ENCODE data around the gene PELI1.

PELI1 gene, protein sequence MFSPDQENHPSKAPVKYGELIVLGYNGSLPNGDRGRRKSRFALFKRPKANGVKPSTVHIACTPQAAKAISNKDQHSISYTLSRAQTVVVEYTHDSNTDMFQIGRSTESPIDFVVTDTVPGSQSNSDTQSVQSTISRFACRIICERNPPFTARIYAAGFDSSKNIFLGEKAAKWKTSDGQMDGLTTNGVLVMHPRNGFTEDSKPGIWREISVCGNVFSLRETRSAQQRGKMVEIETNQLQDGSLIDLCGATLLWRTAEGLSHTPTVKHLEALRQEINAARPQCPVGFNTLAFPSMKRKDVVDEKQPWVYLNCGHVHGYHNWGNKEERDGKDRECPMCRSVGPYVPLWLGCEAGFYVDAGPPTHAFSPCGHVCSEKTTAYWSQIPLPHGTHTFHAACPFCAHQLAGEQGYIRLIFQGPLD

DNA sequence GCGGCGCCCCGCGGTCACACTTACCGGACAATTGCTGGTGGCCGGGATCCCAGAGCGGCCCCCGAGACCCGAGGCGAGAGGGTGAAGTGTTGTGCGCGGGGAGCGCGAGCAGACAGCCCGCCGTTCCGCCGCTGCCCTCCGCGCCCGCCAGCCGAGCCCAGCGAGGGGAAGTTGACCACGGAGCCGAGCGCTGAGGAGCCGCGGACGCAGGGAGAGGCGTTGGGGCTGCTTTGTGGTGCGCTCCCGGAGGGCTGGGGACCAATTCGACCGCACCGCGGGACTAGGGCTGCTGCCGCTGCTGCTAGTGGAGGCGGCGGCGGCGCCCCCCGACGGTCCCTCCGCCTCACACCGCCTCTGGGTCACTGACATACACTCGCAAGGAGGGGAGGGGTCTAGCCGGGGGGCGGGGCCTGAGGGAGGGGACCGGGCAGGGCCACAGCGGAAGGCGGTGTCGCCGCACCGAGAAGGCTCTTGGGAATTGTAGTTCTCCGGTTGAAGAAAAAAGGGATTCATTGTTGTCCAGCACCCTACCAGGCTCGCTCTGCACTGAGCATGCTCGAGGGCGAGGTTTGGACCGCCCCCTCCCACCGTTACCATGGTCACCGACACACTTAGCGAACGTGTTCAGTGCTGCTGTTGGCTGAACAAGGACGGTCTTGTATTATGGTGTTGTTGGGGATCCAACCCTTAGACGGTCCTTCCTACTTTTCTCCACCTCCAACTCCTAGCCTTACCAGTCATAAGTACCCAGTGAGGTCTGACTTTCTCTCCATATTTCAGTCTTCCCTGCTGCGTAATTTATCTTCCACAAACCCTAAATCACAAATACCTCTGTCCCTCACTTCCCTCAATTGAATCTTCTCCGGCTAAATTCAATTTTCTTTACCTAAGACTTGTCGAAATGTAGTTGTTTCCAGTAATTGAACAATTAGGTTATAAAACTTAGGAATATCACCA lies at the start of gene PELI1:
TSS of gene PELI1 (minus strand) at position 364 of the 957 bp plus-strand sequence. CDS start 36,110 bp downstream, outside the sequence.
- peak; percentile 93 for DNase-seq (ENCODE audit: low read depth)

DNA sequence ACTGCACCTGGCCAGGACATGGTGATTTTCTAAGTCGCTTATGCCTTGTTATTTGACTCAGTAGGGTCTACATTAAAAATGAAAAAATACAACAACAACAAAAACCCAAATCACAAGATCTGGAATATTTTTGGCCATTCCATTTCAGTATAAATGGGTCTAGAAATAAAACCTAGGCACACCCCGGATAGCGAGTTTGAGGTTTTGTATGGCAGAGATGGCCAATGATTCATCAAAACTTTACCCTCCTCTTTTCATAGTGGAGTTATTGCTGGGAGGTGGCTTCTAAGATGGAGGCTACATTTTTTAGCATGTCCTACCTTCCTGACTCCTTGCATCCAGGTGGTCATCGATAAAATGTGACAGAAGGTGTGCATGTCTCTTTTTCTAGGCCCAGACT lies 49.3 kb upstream of the PELI1 start:
- DNase-seq (ENCODE audit: low read depth), result no peak

DNA sequence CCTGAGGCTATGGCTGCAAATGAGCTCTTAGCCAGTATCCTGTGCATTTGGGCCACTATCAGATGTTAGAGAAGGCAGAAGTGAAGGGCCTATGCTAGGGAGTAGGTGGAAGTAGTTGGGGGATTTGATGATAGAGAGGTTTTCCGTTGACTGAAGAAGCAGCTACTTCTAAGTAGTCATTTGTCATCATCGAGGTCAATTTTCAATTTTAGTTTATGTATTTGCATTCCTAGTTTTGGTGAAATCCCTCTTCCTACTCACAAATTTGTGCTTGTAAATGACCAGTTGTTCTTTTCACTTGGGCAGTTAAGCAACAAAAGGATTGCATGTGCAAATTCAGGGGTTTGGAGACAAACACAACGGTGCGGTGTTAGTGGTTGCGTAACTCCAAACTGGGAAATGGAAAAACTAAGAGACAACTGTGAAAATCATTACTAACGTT lies 48.5 kb upstream of the PELI1 start:
- no peak for DNase-seq (ENCODE audit: low read depth)

DNA sequence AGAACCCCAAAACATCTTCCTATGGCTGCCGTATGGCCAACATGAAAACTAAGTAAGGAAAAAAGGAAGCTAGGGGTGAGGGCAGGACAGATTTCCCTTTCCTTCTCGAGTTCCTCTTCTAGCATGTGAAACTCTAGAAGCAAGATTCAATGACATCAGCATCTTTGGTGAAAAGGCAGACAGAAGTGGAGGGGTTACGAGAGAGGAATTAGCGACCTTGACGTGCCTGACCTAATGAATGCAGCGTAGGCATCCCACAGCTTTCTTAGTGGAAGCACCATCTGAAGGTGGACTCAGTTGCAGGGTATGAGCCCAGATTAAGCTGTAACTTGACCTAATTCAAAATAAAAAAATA lies 47.9 kb upstream of the PELI1 start:
- DNase-seq (ENCODE audit: low read depth), result no peak

DNA sequence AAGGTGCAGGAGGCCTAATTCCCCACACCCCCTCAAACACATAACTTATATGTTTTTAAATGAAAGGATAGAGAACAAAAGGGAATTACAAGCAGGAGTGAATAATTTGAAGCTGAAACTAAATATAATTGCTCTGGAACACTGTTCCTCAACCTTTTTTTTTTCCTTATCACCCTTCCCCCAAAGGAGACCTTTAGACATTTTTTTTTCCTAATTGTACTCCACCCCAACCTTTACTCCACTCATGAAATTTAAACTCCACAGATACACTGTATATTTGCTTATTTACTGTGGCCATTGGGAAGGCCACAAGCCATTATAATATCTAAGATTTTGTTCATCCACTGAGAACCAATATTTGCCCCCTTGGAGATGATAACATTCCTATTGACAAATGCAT lies 45.4 kb upstream of the PELI1 start:
- no peak for DNase-seq (ENCODE audit: low read depth)

DNA sequence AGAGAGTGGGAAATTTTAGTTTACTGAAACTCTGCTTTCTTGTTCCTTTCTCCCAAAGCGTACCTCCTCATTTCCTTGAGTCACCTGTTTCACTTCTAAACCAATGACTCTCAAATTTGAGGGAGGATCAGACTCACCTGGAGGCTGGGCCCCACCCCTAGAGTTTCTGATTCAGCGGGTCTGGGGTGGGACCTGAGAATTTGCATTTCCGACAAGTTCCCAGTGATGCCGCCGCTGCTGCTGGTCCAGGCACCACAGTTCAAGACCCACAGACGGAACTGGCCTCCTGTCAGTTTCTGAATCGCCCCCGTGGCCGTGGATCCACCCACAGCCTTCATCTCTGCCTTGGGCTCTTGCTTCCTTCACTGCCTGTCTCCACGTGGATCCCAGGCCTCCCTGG lies 44.9 kb upstream of the PELI1 start:
- no peak for DNase-seq (ENCODE audit: low read depth)

DNA sequence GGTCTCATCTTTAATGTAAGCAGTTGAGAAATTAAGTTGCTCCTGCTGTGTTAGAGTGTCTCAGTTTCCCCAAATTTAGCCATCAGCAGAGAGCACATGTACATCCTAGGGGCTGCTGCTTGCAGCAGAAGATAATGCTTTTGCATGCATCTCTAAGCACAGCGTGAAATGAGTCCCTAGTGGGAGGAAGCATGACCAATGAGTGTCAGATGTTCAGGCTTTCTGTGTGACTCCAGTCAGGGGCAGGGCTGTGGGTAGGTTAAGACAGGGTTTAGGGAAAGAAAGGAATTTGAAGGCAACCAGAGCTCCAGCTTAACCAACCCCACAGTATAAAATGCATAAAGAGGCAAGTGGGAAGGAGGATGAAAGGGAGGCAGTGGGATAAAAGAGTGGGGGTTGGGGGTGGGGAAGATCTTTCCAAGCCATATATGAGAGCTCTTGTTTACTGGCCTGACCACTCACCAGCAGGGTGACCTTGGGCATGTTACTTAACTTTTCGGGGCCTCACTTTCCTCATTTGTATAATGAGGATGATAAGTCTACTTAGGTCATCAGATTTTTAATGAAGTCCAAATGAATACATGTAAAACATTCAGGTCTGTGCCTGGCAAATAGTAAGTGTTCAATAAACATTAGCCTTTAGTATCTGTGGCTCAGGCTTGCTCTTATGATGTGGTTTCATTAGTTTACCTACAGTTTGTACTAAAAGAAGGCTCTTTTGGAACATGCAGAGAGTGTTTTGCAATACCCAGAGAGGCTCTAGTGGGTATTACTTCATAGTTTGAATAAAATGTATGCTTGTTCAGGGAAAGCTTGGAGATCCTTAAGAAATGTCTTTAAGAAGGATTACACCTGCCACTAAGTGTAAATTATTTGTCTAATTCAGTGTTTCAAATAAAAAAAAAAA lies 42.7 kb upstream of the PELI1 start:
- DNase-seq (ENCODE audit: low read depth), result no peak

DNA sequence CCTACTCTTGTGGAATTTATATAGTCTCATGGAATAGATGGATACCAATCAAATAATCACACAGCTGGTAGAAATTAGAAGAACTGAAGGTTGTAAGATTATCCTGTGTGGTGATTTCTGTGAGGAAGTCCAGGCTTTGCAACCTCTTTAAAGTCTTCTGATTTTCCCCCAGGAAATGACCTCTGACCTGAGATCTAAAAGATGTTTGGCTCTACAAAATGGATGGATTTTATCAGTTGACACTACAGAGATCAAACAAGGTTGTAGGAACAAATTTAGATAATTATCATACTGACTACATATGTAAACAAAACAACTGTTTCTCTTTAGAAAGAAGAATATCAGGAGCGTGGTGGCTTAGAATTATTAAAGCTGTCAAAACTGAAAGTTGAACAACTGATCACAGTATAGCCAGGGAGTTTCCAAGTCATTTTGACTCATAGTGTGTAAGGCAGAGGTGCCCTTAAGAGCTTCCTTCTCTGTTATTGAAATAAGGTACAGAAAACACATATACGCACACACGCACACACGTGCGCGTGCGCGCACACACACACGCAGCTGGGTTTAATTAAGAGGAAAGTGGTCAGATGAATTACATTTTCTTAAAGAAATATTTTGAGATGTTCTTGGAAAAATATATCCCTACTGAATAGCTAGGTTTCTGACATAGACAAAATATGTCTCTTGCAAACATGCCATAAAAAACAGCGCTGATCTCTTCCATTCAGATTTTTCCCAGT lies 35.5 kb upstream of the PELI1 start:
- no peak for DNase-seq (ENCODE audit: low read depth)

DNA sequence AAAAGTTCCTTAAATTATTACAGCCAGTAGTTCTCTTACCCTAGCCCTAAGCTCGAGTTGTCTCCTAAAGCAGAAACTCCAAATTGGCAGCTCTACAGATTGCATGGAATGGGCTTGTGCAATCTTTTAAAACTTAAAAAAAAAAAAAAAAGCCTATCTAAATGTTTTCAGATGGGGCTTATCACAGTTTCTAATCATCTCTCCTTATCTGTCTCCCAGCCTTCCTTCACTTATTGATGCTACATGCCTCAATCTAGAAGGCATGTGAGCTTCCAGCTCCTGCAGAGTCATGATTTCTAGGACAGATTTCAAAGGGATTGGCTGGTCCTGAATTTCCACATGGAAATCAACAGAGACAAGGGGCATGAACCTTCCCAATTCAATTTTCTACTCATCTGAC lies 33.1 kb upstream of the PELI1 start:
- DNase-seq (ENCODE audit: low read depth), result no peak

DNA sequence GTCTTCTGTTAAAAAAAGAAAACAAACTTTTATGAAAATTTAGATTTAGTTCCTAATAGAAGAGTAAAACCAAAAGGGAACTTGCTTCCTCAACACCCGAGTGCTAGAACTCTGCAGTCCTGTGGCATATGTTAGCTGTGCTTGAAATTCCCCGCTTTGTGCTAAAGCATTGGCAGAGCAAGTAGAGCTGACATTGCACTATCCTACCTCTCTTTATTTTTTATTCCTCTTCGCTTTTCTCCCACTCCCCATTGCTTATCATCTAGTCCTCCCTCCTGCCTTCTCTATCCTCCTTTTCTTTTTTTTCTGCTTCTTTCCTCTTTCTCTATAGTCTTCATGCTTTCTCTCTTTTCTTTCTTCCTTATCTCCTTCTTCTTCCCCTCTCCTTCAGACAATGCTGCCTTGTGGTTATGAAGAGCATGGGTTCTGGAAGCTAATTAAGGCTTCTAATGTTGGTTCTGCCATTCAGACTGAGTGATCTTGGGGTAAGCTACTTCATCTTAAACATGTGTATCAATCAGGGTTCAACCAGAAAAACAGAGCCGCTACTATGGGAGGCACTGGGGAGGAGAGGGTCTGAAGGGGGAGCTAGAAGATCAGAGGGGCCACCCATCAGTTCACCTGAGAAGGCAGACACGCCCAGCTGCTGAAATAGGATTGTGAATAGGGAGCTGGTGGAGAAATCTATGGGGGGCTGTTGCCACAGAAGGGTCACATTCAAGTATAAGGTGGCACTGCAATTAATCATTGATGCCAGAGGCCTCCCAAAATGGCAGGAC lies 31.4 kb upstream of the PELI1 start:
- no peak for DNase-seq (ENCODE audit: low read depth)

DNA sequence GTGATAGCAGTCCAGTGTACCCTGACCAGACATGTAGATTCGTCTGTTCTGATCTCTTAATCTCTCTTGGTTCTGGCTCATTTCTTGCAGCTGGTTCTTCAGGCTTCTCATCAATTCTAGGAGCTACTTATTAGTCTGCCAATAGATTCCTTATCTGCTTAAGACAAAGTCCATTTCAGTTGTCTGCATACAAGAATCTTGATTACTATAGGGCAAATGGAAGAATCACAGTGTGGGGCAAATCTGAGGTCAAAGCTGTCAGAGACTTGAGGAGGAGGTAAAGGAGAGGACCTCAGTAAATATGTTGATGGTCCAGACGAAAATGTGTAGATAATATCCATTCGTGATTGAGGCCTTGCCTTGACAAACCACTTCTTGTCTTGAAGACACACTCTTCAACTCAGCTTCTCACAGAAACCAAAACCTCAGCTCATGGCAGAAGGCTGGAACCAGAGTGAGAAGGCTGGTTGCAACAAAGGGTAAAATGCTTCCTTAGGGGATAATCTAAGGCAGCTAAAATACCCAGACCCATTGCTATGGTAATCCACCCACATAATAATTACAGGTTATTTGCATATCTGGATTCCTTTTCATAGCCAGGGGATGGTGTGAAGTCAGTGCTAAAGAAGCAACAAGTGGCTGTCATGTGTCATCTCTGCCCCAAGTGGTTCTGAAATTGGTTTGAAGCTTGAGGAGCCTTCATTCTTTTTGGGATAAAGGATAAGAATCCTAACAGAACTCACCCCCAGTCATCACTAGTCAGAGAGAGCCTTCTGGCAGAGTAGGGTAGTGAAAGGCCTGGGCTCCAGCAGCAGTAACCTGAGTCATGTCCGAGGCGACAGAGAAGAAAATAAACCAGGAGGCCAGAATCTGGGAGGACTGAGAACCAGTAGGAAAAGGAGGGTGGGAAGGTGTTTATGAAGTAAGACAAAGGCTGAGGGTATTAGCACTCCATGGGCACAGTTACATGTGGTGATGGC lies 29.2 kb upstream of the PELI1 start:
- DNase-seq (ENCODE audit: low read depth), result no peak

DNA sequence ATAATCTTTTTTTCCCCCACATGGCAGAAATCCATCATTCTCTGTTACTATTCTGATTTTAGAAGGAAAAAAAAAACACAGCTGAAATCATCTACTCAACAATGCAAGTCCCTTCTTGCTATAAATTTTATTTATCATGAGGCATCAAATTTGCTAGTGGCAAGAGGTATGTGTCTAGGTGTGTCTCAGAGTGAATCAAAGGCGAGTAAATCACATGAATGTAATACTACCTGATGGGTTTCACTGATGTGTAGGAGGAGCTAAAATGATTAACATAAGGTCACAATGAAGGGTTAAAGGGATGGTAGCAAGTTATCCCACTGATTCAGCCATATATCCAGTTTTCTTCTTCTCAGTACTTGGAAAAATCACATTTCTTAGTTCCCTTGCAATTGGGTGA lies 24.5 kb upstream of the PELI1 start:
- DNase-seq (ENCODE audit: low read depth), result no peak

DNA sequence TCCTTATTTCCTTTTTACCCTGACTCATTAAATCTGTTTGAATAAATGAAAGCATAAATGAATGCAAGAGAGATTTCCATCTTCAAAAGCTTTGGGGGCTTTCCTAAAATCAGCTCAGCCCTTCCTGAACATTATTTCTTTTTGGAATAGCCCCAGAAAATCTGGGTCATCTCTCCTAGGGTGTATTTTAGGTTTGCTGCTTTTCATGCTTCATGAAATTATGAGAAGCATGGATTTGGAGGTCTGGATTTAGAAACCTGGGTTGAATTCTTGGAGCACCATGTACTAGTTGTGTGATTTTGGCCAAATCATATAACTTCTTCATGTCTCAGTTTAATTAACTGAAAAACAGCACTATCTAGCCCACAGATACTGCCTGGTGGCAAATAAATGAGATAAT lies 24.0 kb upstream of the PELI1 start:
- DNase-seq (ENCODE audit: low read depth), result no peak

DNA sequence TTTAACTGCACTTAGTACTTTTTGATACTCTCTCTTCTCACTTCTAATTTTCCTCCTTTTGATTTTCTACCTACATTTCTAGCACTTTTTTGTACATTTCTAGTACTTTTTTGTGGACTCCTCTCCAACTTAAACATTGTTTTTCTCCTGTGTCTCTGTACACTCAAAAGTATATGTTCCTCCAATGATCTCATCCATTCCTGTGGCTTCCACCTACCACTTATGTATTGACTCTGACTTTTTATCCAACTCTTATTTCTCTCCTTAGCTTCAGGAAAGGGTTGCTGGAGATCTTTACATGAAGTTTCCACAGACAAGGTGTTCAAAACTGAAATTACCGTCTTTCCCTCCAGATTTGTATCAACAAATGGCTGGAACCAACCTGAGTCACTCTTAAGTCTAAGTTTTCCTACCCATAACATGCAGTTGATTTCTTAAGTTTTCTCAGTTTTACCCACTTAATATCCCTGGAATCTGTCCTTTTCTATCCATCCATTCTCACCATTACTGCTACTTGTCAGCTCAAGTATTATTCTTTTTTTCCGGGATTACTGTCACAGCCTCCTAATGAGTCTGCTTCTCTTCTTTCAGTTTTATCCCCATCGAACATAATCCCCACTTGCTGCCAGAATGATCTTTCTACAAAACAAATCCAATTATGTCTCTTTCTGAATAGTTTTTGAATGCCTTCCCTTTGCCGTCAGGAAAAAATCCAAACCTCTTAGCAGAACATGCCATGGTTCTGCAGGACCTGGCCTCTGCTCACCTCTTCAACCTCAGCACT lies 22.6 kb upstream of the PELI1 start:
- no peak for DNase-seq (ENCODE audit: low read depth)

DNA sequence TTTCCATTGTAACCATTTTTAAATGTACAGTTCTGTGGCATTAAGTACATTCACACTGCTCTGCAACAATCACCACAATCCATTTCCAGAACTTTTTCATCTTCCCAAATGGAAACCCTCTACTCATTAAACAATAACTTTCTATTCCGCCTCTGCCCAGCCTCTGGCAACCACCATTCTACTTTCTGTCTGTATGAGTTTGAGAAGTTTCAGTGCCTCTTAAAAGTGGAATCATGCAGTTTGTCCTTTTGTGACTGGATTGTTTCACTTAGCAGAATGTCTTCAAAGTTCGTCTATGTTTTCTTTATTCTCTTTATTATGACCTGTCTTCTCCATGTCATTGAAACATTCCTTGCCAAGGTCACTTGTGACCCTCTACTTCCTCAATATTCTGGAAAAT lies 22.0 kb upstream of the PELI1 start:
- DNase-seq (ENCODE audit: low read depth), result no peak

DNA sequence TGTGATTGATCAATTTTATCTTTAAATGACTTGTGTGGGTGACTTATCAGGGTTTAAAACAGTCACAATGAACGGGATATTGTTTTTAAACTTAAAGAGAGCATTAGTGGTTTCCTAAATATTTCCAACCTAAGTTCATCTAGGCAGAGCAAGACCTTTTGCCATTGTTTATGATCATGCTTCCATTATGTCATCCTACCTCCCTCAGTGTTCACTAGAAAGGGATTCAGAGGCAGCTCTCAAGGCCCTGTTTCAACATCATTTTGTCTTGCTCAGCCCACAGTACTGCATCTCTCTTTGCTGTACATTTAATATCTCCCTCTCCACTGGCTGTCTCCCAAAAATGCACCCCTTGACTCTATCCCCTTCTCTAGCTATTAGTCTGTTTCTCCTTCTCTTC lies 21.5 kb upstream of the PELI1 start:
- no peak for DNase-seq (ENCODE audit: low read depth)

DNA sequence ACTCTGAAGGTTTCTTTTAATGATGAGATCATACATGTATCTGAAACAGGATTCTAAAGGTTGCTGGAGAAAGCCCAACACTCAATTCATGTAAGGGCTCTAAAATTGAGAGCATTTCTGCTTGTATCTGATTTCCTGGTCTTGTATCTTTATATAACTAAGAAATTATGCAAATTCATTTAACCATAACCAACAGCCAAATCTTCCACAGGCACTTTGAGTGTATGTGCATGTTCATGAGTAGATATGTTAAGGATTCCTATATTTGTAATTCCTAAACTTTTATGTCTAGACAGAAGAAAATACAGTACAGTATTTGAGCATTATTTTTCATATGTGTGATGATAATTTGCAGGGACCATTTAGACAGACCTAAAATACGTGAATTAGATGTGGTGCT lies 20.4 kb upstream of the PELI1 start:
- DNase-seq (ENCODE audit: low read depth), result no peak

DNA sequence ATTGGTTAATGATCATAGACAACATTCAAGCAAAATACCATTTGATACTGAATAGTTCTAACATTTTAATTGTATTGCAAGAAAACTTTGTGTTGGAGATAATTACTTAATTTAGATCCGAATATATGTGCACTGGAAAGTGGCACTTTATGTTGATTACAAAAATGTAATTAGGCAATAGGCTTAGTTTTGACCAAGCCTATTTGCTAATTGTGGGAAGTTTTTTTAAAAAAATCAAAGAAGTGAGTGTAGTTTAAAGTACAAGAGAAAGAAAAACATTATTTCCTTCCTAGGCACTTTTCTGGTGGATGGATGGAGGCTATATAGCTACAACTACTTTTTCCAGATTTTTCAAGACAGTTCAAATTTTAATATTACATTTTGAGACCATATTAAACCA lies 18.3 kb upstream of the PELI1 start:
- DNase-seq (ENCODE audit: low read depth), result no peak

DNA sequence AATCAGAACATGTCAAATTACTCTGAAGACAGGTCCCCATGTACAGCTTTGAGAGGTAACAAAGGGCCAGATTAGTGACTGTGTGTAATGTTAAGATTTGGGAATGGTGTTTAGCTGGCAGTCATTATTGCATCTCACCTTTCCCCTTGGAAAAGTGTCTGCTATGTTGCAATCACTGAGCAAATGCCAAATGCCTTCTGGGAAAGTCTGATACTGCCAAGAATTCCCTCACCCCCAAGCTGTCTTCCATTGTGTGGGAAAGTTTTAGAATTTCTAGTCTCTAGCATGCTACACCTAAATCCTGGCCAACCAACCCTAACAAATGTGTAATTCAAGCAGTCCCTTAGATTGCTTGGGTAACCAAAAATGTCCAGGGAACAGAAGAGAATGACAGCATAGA lies 13.6 kb upstream of the PELI1 start:
- DNase-seq (ENCODE audit: low read depth), result no peak
